ENCODE data around the gene ZG16. TPM values are rescaled to one million over a fixed set of nuclear protein-coding genes. Genes with fewer than 3 reads are reported as not detected.

The ZG16 gene
- total and polyA plus RNA-seq, 12 donors: 0.01 TPM; not detected in 11

DNA sequence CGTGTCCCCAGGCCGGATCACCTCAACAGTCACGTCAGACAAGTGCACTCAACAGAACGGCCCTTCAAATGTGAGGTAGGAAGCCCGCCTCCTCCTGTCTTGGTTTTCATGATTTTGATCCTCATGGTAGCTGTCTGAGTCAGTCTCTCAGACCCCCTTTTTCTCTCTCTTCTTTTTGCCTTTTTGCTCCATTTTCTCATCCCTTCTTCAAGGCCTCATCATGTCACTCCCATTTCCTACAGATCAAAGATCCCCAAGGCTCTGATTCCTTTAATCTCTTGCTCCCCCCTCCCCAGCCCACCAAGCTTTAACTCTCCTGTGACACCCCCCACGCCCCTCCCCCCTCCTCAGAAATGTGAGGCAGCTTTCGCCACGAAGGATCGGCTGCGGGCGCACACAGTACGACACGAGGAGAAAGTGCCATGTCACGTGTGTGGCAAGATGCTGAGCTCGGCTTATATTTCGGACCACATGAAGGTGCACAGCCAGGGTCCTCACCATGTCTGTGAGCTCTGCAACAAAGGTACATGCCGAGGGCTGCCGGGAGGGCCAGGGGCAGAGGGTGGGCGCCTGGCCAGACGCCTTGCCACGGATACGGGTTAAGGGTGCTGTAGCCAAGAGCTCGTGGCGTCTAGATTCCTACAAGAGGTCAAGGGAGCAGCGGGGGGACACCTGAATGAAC, 30.3 kb downstream of the ZG16 start:
- Histone ChIP-seq H3K27ac (peak overlapping the region; percentile 44 to 97 (median 92)), H3K27me3 (peaks cover 0 to 16% (median 0%) of the 10 kb centered on the region in 7 donors), H3K4me3 (peak overlapping the region; percentile 9 to 67 (median 58)), H3K4me1 (peaks cover 31 to 72% (median 70%) of the 10 kb centered on the region in 9 donors), H3K9me3 (no peaks in the 10 kb centered on the region), H3K36me3 (peaks cover 0 to 22% (median 14%) of the 10 kb centered on the region in 9 donors)
- TF ChIP-seq, protein P1, sequence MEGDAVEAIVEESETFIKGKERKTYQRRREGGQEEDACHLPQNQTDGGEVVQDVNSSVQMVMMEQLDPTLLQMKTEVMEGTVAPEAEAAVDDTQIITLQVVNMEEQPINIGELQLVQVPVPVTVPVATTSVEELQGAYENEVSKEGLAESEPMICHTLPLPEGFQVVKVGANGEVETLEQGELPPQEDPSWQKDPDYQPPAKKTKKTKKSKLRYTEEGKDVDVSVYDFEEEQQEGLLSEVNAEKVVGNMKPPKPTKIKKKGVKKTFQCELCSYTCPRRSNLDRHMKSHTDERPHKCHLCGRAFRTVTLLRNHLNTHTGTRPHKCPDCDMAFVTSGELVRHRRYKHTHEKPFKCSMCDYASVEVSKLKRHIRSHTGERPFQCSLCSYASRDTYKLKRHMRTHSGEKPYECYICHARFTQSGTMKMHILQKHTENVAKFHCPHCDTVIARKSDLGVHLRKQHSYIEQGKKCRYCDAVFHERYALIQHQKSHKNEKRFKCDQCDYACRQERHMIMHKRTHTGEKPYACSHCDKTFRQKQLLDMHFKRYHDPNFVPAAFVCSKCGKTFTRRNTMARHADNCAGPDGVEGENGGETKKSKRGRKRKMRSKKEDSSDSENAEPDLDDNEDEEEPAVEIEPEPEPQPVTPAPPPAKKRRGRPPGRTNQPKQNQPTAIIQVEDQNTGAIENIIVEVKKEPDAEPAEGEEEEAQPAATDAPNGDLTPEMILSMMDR (IDR thresholded peaks at IDR 0.05): no peak
- intact Hi-C loops (cut with DNase I): loop anchor here in 1 of 10 donors (10.0 kb wide), 1 partner anchor 166 kb away; the partner anchor contains the start of gene TAOK2
- WGBS, 2 donors: 43 to 44% methylated on average over 25 of the region's 25 CpGs
- ATAC-seq (no peak), DNase-seq (peak in 1 of 2 donors; percentile 29)

DNA sequence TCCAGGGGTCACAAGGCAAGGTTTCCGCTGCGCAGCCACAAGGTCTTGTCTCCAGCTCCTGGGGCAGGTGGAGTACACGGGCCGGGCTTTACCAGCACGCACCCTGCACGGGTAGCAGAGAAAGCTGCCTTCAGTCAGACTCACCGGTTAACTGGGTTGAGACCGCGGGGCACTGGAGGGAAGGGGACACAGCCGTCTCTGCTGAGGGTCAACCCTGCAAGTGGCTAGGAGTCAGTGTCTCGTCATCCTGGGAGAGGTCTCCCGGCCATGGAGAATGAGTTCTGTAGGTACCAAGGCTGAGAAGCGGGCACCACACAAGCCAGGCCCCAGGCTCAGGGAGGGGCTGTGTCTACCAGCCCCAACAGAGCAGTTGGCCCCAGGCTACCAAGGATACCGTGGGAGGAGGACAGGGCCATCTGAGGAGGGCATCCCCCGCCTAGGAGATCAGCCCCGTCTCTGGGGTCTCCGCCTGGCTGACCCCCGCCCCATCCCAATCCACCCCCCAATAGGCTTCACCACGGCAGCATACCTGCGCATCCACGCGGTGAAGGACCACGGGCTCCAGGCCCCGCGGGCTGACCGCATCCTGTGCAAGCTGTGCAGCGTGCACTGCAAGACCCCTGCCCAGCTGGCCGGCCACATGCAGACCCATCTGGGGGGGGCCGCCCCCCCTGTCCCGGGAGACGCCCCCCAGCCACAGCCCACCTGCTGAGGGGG, 31.1 kb downstream of the ZG16 start:
- DNase-seq (no peak), ATAC-seq (no peak)
- 72 to 74% methylated on average over 30 to 31 of the region's 31 CpGs for WGBS, 2 donors
- H3K27ac ChIP-seq: peak overlapping the region in 8 of 10 donors; percentile 86 to 97 (median 93)
- intact Hi-C loops (cut with DNase I): loop anchor here in 1 of 10 donors (10.0 kb wide), 1 partner anchor 166 kb away; the partner anchor contains the start of gene TAOK2
- peak overlapping the region in 6 of 10 donors; percentile 52 to 67 (median 62) for H3K4me3 ChIP-seq
- peaks cover 0 to 22% (median 14%) of the 10 kb centered on the region in 9 donors for H3K36me3 ChIP-seq
- peaks cover 31 to 73% (median 67%) of the 10 kb centered on the region in 9 donors for H3K4me1 ChIP-seq
- TF ChIP-seq, protein P1 (IDR thresholded peaks at IDR 0.05): no peak
- no peaks in the 10 kb centered on the region for H3K9me3 ChIP-seq
- peaks cover 0 to 16% (median 0%) of the 10 kb centered on the region in 7 donors for H3K27me3 ChIP-seq

DNA sequence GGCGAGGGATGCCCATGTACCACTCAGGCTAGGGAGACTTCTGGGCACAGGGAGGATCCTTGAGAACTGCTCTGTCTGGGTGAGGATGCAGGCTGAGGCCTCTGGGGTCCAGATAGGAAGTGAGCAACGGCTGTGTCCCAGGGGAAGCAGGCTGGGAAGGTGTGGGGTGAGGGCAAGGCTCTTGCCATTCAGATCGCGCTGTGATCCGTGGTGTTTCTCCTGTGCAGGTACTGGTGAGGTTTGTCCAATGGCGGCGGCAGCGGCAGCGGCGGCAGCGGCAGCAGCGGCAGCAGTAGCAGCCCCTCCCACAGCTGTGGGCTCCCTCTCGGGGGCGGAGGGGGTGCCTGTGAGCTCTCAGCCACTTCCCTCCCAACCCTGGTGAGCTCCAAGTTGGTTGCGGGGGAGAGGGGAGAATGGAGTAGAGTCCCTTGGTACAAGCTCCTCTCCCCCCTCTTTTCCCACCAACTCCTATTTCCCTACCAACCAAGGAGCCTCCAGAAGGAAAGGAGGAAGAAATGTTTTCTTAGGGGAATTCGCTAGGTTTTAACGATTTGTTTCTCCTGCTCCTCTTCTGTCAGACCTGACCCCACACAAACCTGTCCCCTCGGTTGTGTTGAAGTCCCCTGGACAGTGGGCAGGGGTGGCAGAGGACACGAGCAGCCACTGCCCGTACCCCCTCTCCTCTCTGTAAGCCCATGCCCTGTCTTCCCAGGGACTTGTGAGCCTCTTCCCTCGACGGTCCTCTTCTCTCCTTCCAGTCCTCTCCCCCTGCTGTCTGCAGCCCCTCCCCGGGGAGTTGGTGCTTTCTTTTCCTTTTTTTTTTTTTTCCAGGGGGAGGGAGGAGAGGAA, 32.0 kb downstream of the ZG16 start:
- H3K27me3 ChIP-seq: peaks cover 0 to 16% (median 0%) of the 10 kb centered on the region in 7 donors
- H3K27ac ChIP-seq: peak overlapping the region in 9 of 10 donors; percentile 86 to 97 (median 92)
- peak in 1 of 2 donors; percentile 31 for DNase-seq
- peaks cover 29 to 76% (median 68%) of the 10 kb centered on the region in 9 donors for H3K4me1 ChIP-seq
- no peaks in the 10 kb centered on the region for H3K9me3 ChIP-seq
- WGBS, 2 donors: 44 to 45% methylated on average over 23 of the region's 23 CpGs
- TF ChIP-seq, protein P1 (IDR thresholded peaks at IDR 0.05): no peak
- no peak for ATAC-seq
- H3K36me3 ChIP-seq: peaks cover 0 to 22% (median 14%) of the 10 kb centered on the region in 9 donors
- intact Hi-C loops (cut with DNase I): loop anchor here in 5 of 10 donors (5.0 to 10.0 kb wide), 5 partner anchors 37 to 845 kb away; partner anchors contain the start of genes TAOK2 (in 2 of the 5), FBRS (in 1 of the 5), HIRIP3 (in 1 of the 5) and INO80E (in 1 of the 5)
- H3K4me3 ChIP-seq: peak overlapping the region in 5 of 10 donors; percentile 5 to 67 (median 17)
